Thyroid gland (tissue), 4 donors: Measurements from ENCODE around the gene PRAMEF18.
"Not testable (repeated sequence)": the region's sequence is repeated elsewhere in the genome, so short reads cannot be mapped to it uniquely, and the experiment has no call there.

Source experiments
- POLR2A ChIP-seq, 2 donors: fragments of 450-650 bp; IDR thresholded peaks; one replicate each; pipeline ENCODE4 v1.6.1; 2017; ENCODE audit warnings: antibody characterized with exemption in 2 of 2, mild to moderate bottlenecking in 2 of 2, moderate library complexity in 1 of 2
- TF ChIP-seq, protein P1 (sequence below), 6 experiments: fragments of 200-600 bp in 3 of 6; fragments of 450-650 bp in 3 of 6; sonication (generic) in 3 of 6; IDR thresholded peaks; one replicate each; pipeline ENCODE4 v1.5.1; 2016 to 2019; ENCODE audit warnings: antibody characterized with exemption in 6 of 6, mild to moderate bottlenecking in 2 of 6, inconsistent platforms in 1 of 6, moderate library complexity in 1 of 6

DNA sequence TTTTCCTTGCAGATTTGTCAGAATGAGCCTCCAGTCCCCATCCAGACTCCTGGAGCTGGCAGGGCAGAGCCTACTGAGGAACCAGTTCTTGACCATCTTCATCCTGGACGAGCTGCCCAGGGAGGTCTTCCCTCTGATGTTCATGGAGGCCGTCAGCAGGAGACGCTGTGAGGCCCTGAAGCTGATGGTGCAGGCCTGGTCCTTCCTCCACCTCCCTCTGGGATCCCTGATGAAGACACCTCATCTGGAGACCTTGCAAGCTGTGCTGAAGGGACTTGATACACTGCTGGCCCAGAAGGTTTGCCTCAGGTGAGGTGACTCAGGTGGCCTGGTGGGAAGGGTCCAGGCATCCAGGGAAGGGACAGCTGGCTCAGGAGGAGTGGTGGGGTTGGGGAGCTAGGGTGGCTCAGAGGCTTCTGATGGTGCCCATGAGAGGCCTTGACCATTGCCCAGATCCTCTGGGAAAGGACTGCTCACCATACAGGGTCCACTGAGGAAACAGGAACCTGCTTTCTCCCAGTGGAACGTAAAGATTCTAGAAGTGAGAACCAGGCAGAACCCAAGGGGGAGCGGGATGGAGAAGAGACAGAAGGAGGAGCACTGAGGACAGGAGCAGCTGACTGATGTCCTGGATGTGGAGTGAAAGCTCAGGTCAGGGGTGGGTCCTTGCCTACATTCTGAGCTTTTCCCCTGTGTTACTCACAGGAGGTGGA is 20.0 kb upstream of the PRAMEF18 start:
- not testable (repeated sequence) for TF ChIP-seq POLR2A (IDR thresholded peaks at IDR 0.05)
- TF ChIP-seq, protein P1, sequence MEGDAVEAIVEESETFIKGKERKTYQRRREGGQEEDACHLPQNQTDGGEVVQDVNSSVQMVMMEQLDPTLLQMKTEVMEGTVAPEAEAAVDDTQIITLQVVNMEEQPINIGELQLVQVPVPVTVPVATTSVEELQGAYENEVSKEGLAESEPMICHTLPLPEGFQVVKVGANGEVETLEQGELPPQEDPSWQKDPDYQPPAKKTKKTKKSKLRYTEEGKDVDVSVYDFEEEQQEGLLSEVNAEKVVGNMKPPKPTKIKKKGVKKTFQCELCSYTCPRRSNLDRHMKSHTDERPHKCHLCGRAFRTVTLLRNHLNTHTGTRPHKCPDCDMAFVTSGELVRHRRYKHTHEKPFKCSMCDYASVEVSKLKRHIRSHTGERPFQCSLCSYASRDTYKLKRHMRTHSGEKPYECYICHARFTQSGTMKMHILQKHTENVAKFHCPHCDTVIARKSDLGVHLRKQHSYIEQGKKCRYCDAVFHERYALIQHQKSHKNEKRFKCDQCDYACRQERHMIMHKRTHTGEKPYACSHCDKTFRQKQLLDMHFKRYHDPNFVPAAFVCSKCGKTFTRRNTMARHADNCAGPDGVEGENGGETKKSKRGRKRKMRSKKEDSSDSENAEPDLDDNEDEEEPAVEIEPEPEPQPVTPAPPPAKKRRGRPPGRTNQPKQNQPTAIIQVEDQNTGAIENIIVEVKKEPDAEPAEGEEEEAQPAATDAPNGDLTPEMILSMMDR (IDR thresholded peaks at IDR 0.05) = not testable (repeated sequence)
